HEK293 (cell line): ENCODE data around the gene HS3ST1.

ENCODE experiments used
- CTCF ChIA-PET: fragments of 350-600 bp; formaldehyde crosslinking; extraction: SDS; loops from one replicate; lab custom pipeline; 2021; ENCODE audit warnings: antibody characterized with exemption; lab: Yijun Ruan, JAX
- POLR2A ChIA-PET: fragments of 300-600 bp; formaldehyde crosslinking; extraction: SDS; loops from one replicate; lab custom pipeline; 2020; ENCODE audit warnings: antibody characterized with exemption, inconsistent platforms; lab: Yijun Ruan, JAX
- H3K27ac ChIP-seq: fragments of 200-500 bp; sonication (Bioruptor generic); 2 replicates; pipeline ENCODE4 v1.5.1; 2014; ENCODE audit warnings: low read depth, low read length, control low read depth, inconsistent platforms; ENCODE audit errors: extremely low read depth
- H3K36me3 ChIP-seq, 2 experiments: fragments of 200-500 bp in 1 of 2; sonication (Bioruptor generic) in 1 of 2; 1 replicate in 1 of 2; 2 replicates in 1 of 2; pipeline ENCODE4 v1.5.1; 2014 to 2017; ENCODE audit warnings: inconsistent platforms in 2 of 2, low read length in 2 of 2; ENCODE audit not compliant: control insufficient read depth in 2 of 2, insufficient read depth in 1 of 2
- H3K4me1 ChIP-seq: fragments of 200-500 bp; sonication (Bioruptor generic); 2 replicates; pipeline ENCODE4 v1.5.1; 2014; ENCODE audit warnings: mild to moderate bottlenecking, low read length, inconsistent platforms; ENCODE audit not compliant: control insufficient read depth, insufficient read depth
- H3K4me3 ChIP-seq: 2 replicates; pipeline ENCODE4 v1.5.1; 2011; ENCODE audit warnings: low read depth, mild to moderate bottlenecking, control low read depth, low read length, moderate library complexity
- H3K9me3 ChIP-seq: fragments of 200-500 bp; sonication (Bioruptor generic); 2 replicates; pipeline ENCODE4 v1.5.1; 2014; ENCODE audit warnings: low read depth, low read length, inconsistent platforms; ENCODE audit not compliant: control insufficient read depth, insufficient read depth
- HOXD13 ChIP-seq: sonication (generic); formaldehyde crosslinking; IDR thresholded peaks from 2 replicates; pipeline ENCODE4 v1.8.0; 2022; ENCODE audit warnings: missing genetic modification reagents, borderline replicate concordance
- KLF1 ChIP-seq: fragments of 450-650 bp; formaldehyde crosslinking; IDR thresholded peaks from 2 replicates; pipeline ENCODE4 v1.5.1; 2016; ENCODE audit warnings: missing biosample characterization, missing genetic modification characterization
- MYNN ChIP-seq: fragments of 450-650 bp; formaldehyde crosslinking; IDR thresholded peaks from 2 replicates; pipeline ENCODE4 v1.5.1; 2016; ENCODE audit warnings: missing biosample characterization, missing genetic modification characterization, borderline replicate concordance
- SCRT2 ChIP-seq: fragments of 450-650 bp; formaldehyde crosslinking; IDR thresholded peaks from 2 replicates; pipeline ENCODE4 v1.5.1; 2016; ENCODE audit warnings: missing biosample characterization, missing genetic modification characterization
- ZBTB17 ChIP-seq: fragments of 450-650 bp; formaldehyde crosslinking; IDR thresholded peaks from 2 replicates; pipeline ENCODE4 v1.5.1; 2016; ENCODE audit warnings: missing biosample characterization, missing genetic modification characterization
- ZBTB8A ChIP-seq: fragments of 450-650 bp; formaldehyde crosslinking; IDR thresholded peaks from 2 replicates; pipeline ENCODE4 v1.5.1; 2016; ENCODE audit warnings: missing biosample characterization, missing genetic modification characterization
- ZFP37 ChIP-seq: fragments of 450-650 bp; formaldehyde crosslinking; IDR thresholded peaks from 2 replicates; pipeline ENCODE4 v1.5.1; 2016; ENCODE audit warnings: missing biosample characterization, missing genetic modification characterization
- ZNF121 ChIP-seq: fragments of 450-650 bp; formaldehyde crosslinking; IDR thresholded peaks from 2 replicates; pipeline ENCODE4 v1.5.1; 2016; ENCODE audit warnings: missing biosample characterization, missing genetic modification characterization
- ZNF146 ChIP-seq: fragments of 450-650 bp; formaldehyde crosslinking; IDR thresholded peaks from 2 replicates; pipeline ENCODE4 v1.5.1; 2016; ENCODE audit warnings: missing biosample characterization, missing genetic modification characterization
- ZNF155 ChIP-seq: fragments of 450-650 bp; formaldehyde crosslinking; IDR thresholded peaks from 2 replicates; pipeline ENCODE4 v1.5.1; 2016; ENCODE audit warnings: missing biosample characterization, missing genetic modification characterization
- ZNF214 ChIP-seq: fragments of 450-650 bp; formaldehyde crosslinking; IDR thresholded peaks from 2 replicates; pipeline ENCODE4 v1.5.1; 2017; ENCODE audit warnings: missing biosample characterization, mild to moderate bottlenecking, missing genetic modification characterization, borderline replicate concordance
- ZNF24 ChIP-seq: fragments of 450-650 bp; formaldehyde crosslinking; IDR thresholded peaks from 2 replicates; pipeline ENCODE4 v1.5.1; 2016; ENCODE audit warnings: missing biosample characterization, missing genetic modification characterization
- ZNF302 ChIP-seq: fragments of 450-650 bp; formaldehyde crosslinking; IDR thresholded peaks from 2 replicates; pipeline ENCODE4 v1.5.1; 2016; ENCODE audit warnings: missing biosample characterization, missing genetic modification characterization, low read depth
- ZNF341 ChIP-seq: fragments of 450-650 bp; formaldehyde crosslinking; IDR thresholded peaks from 2 replicates; pipeline ENCODE4; 2016; ENCODE audit warnings: low read depth, missing biosample characterization, missing genetic modification characterization
- ZNF354C ChIP-seq: fragments of 450-650 bp; formaldehyde crosslinking; IDR thresholded peaks from 2 replicates; pipeline ENCODE4 v1.5.1; 2016; ENCODE audit warnings: missing biosample characterization, missing genetic modification characterization, low read depth, borderline replicate concordance
- ZNF544 ChIP-seq: fragments of 450-650 bp; formaldehyde crosslinking; IDR thresholded peaks from 2 replicates; pipeline ENCODE4 v1.5.0; 2017; ENCODE audit warnings: missing biosample characterization, missing genetic modification characterization
- ZNF548 ChIP-seq: fragments of 450-650 bp; formaldehyde crosslinking; IDR thresholded peaks from 2 replicates; pipeline ENCODE4 v1.5.1; 2016; ENCODE audit warnings: missing biosample characterization, missing genetic modification characterization
- ZNF571 ChIP-seq: fragments of 450-650 bp; formaldehyde crosslinking; IDR thresholded peaks from 2 replicates; pipeline ENCODE4 v1.5.0; 2017; ENCODE audit warnings: missing biosample characterization, missing genetic modification characterization
- ZNF610 ChIP-seq: fragments of 450-650 bp; formaldehyde crosslinking; IDR thresholded peaks from 2 replicates; pipeline ENCODE4 v1.5.1; 2016; ENCODE audit warnings: missing biosample characterization, missing genetic modification characterization, borderline replicate concordance
- ZNF76 ChIP-seq: fragments of 450-650 bp; formaldehyde crosslinking; IDR thresholded peaks from 2 replicates; pipeline ENCODE4; 2016; ENCODE audit warnings: low read depth, missing biosample characterization, missing genetic modification characterization, borderline replicate concordance
- ZNF792 ChIP-seq: fragments of 450-650 bp; formaldehyde crosslinking; IDR thresholded peaks from 2 replicates; pipeline ENCODE4 v1.5.1; 2016; ENCODE audit warnings: missing biosample characterization, missing genetic modification characterization
- ZNF837 ChIP-seq: fragments of 450-650 bp; formaldehyde crosslinking; IDR thresholded peaks from 2 replicates; pipeline ENCODE4 v1.5.1; 2016; ENCODE audit warnings: missing biosample characterization, missing genetic modification characterization
- TF ChIP-seq, protein P1 (sequence below): fragments of 450-650 bp; formaldehyde crosslinking; IDR thresholded peaks from 2 replicates; pipeline ENCODE4 v1.5.1; 2017; ENCODE audit warnings: missing biosample characterization, missing genetic modification characterization
- TF ChIP-seq, protein P2 (sequence below): fragments of 450-650 bp; formaldehyde crosslinking; optimal IDR thresholded peaks from 2 replicates; pipeline ENCODE3; 2016; ENCODE audit warnings: missing biosample characterization, mild to moderate bottlenecking, missing genetic modification characterization
- TF ChIP-seq, protein P3 (sequence below): fragments of 450-650 bp; formaldehyde crosslinking; IDR thresholded peaks from 2 replicates; pipeline ENCODE4 v1.5.1; 2016; ENCODE audit warnings: missing biosample characterization, missing genetic modification characterization
- TF ChIP-seq, protein P4 (sequence below): fragments of 450-650 bp; formaldehyde crosslinking; IDR thresholded peaks from 2 replicates; pipeline ENCODE4 v1.5.1; 2017; ENCODE audit warnings: missing biosample characterization, missing genetic modification characterization

The HS3ST1 gene

GRCh38 chr4:11426003-11426402, 2.7 kb downstream of the HS3ST1 start:
- no peaks in the 10 kb centered on the region for H3K9me3 ChIP-seq
- CTCF ChIA-PET, result interaction anchor here (0.8 kb wide), 1 partner anchor 1032 kb away, joined by 3 read pairs; no protein-coding TSS in a partner anchor
- no peaks in the 10 kb centered on the region; the same call in 1 of the 2 replicates for H3K4me1 ChIP-seq
- TF ChIP-seq SCRT2, result no peak
- no peak for TF ChIP-seq ZFP37 (tag by site-specific recombination)
- TF ChIP-seq HOXD13 (CRISPR knock-in tag), result no peak
- no peak for TF ChIP-seq ZNF302
- no peak for TF ChIP-seq ZNF571 (tag by site-specific recombination)
- TF ChIP-seq ZNF610 (tag by site-specific recombination), result no peak
- no peak for TF ChIP-seq ZNF24
- no peak for TF ChIP-seq ZNF837 (tag by site-specific recombination)
- TF ChIP-seq, protein P1, sequence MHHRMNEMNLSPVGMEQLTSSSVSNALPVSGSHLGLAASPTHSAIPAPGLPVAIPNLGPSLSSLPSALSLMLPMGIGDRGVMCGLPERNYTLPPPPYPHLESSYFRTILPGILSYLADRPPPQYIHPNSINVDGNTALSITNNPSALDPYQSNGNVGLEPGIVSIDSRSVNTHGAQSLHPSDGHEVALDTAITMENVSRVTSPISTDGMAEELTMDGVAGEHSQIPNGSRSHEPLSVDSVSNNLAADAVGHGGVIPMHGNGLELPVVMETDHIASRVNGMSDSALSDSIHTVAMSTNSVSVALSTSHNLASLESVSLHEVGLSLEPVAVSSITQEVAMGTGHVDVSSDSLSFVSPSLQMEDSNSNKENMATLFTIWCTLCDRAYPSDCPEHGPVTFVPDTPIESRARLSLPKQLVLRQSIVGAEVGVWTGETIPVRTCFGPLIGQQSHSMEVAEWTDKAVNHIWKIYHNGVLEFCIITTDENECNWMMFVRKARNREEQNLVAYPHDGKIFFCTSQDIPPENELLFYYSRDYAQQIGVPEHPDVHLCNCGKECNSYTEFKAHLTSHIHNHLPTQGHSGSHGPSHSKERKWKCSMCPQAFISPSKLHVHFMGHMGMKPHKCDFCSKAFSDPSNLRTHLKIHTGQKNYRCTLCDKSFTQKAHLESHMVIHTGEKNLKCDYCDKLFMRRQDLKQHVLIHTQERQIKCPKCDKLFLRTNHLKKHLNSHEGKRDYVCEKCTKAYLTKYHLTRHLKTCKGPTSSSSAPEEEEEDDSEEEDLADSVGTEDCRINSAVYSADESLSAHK (tag by site-specific recombination), result no peak
- TF ChIP-seq KLF1 (tag by site-specific recombination), result no peak
- TF ChIP-seq MYNN (tag by site-specific recombination), result no peak
- TF ChIP-seq, protein P2, sequence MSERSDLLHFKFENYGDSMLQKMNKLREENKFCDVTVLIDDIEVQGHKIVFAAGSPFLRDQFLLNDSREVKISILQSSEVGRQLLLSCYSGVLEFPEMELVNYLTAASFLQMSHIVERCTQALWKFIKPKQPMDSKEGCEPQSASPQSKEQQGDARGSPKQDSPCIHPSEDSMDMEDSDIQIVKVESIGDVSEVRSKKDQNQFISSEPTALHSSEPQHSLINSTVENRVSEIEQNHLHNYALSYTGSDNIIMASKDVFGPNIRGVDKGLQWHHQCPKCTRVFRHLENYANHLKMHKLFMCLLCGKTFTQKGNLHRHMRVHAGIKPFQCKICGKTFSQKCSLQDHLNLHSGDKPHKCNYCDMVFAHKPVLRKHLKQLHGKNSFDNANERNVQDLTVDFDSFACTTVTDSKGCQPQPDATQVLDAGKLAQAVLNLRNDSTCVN (tag by site-specific recombination), result no peak
- H3K4me3 ChIP-seq, result no peak overlapping the region
- POLR2A ChIA-PET, result no interaction called here
- H3K27ac ChIP-seq, result no peak overlapping the region
- no peaks in the 10 kb centered on the region for H3K36me3 ChIP-seq

GRCh38 chr4:11424856-11425255, 3.8 kb downstream of the HS3ST1 start:
- TF ChIP-seq ZNF354C (tag by site-specific recombination) (no peak), ZNF548 (no peak)
- TF ChIP-seq, protein P3, sequence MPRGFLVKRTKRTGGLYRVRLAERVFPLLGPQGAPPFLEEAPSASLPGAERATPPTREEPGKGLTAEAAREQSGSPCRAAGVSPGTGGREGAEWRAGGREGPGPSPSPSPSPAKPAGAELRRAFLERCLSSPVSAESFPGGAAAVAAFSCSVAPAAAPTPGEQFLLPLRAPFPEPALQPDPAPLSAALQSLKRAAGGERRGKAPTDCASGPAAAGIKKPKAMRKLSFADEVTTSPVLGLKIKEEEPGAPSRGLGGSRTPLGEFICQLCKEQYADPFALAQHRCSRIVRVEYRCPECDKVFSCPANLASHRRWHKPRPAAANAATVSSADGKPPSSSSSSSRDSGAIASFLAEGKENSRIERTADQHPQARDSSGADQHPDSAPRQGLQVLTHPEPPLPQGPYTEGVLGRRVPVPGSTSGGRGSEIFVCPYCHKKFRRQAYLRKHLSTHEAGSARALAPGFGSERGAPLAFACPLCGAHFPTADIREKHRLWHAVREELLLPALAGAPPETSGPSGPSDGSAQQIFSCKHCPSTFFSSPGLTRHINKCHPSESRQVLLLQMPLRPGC (tag by site-specific recombination), result no peak
- Histone ChIP-seq H3K4me3 (no peak overlapping the region), H3K27ac (no peak overlapping the region), H3K4me1 (no peaks in the 10 kb centered on the region; the same call in 1 of the 2 replicates), H3K9me3 (no peaks in the 10 kb centered on the region), H3K36me3 (no peaks in the 10 kb centered on the region)
- ChIA-PET POLR2A (no interaction called here), CTCF (interaction anchor here (0.5 to 1.4 kb wide), 5 partner anchors 9 to 803 kb away, joined by 3 to 7 read pairs (median 3); no protein-coding TSS in a partner anchor)

DNA sequence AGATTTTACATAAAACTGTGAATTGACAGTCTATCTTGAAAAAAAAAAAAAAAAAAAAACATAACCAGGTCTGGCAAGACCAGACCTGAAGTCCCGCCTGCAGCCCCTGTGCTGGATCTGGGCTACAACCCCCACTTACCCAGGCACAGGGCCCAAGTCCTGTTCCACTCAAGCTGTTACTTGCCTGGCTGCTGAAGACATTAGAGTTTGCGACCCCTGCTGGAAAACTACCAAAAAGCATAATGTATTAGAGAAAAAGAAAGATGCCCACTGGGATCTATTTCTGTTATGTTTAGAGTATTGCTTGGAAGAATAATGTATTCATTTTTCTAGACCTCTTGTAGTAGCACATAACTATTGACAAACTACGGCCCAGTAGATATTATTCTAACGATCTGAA, 4.7 kb downstream of the HS3ST1 start:
- Histone ChIP-seq H3K36me3 (no peaks in the 10 kb centered on the region), H3K9me3 (no peaks in the 10 kb centered on the region), H3K4me3 (no peak overlapping the region), H3K4me1 (no peaks in the 10 kb centered on the region; the same call in 1 of the 2 replicates), H3K27ac (no peak overlapping the region)
- ChIA-PET CTCF (interaction anchor here (0.5 to 1.4 kb wide), 5 partner anchors 9 to 831 kb away, joined by 3 to 4 read pairs (median 3); no protein-coding TSS in a partner anchor), POLR2A (interaction anchor here (0.7 kb wide), 1 partner anchor 660 kb away, joined by 7 read pairs; no protein-coding TSS in a partner anchor)
- no peak for TF ChIP-seq ZBTB8A
- no peak for TF ChIP-seq ZNF837 (tag by site-specific recombination)
- no peak for TF ChIP-seq ZNF214 (tag by site-specific recombination)
- TF ChIP-seq ZBTB17 (tag by site-specific recombination), result no peak
- no peak for TF ChIP-seq ZNF121 (tag by site-specific recombination)
- no peak for TF ChIP-seq ZNF76 (tag by site-specific recombination)
- TF ChIP-seq, protein P4, sequence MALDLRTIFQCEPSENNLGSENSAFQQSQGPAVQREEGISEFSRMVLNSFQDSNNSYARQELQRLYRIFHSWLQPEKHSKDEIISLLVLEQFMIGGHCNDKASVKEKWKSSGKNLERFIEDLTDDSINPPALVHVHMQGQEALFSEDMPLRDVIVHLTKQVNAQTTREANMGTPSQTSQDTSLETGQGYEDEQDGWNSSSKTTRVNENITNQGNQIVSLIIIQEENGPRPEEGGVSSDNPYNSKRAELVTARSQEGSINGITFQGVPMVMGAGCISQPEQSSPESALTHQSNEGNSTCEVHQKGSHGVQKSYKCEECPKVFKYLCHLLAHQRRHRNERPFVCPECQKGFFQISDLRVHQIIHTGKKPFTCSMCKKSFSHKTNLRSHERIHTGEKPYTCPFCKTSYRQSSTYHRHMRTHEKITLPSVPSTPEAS, result no peak
- no peak for TF ChIP-seq ZNF341 (tag by site-specific recombination)
- no peak for TF ChIP-seq ZNF792 (tag by site-specific recombination)
- TF ChIP-seq ZNF146 (tag by site-specific recombination), result no peak
- no peak for TF ChIP-seq ZNF155 (tag by site-specific recombination)
- no peak for TF ChIP-seq ZNF544 (tag by site-specific recombination)
